K562 (cell line): ENCODE data around the gene ANKRD65. TPM values are rescaled to one million over a fixed set of nuclear protein-coding genes. Genes with fewer than 3 reads are reported as not detected.
A peak's percentile ranks its signal among the peaks of the same experiment; 100 is the strongest.

Experiments
- ATAC-seq: fragments of 200-7000 bp; cut with Tn5 transposase; 3 replicates; pipeline ENCODE4 v1.9.1; 2020; ENCODE audit warnings: moderate library complexity
- BruUV-seq: library from RNA; stranded (reverse); fragments of 400-500 nt; replicated peaks from 2 replicates; lab custom pipeline; 2021; lab: Mats Ljungman, UMichigan
- CTCF ChIA-PET: fragments of 300-600 bp; formaldehyde crosslinking; extraction: SDS; loops from one replicate; lab custom pipeline; 2021; ENCODE audit warnings: low intra/inter-chr PET ratio; lab: Yijun Ruan, JAX
- POLR2A ChIA-PET: fragments of 300-600, 350-650 bp; sonication (Branson Sonifier 250); formaldehyde crosslinking; extraction: SDS; loops from one replicate; lab custom pipeline; 2021; ENCODE audit warnings: antibody characterized with exemption, inconsistent platforms; lab: Yijun Ruan, JAX
- DNase-seq, 4 experiments: peaks; one replicate each; pipeline versions ENCODE4 v3.0.0 to v3.0.0-alpha.2; 2011 to 2018; ENCODE audit warnings: low spot score in 3 of 4, mixed read lengths in 3 of 4; ENCODE audit errors: extremely low read depth in 1 of 4
- FAIRE-seq: peaks from 2 replicates; lab custom pipeline; 2011; peaks lifted over from hg19 to GRCh38; lab: Jason Lieb, UNC
- H2AFZ ChIP-seq: 2 replicates; pipeline ENCODE4 v1.6.0; 2011; ENCODE audit warnings: low read depth, low read length, control low read depth, inconsistent platforms
- H3K27ac ChIP-seq: fragments of 200-600 bp; 3 replicates; pipeline ENCODE4 v1.8.0; 2011; ENCODE audit warnings: low read depth, mild to moderate bottlenecking, control low read depth, inconsistent platforms, low read length, moderate library complexity, mixed read lengths; ENCODE audit errors: extremely low read depth
- H3K27me3 ChIP-seq, 2 experiments: fragments of 300-600 bp in 1 of 2; 2 replicates in 1 of 2; 3 replicates in 1 of 2; pipeline versions ENCODE4 v1.6.0 to v1.8.0; 2011; ENCODE audit warnings: inconsistent platforms in 2 of 2, low read length in 2 of 2, mild to moderate bottlenecking in 1 of 2, mixed read lengths in 1 of 2, moderate library complexity in 1 of 2; ENCODE audit not compliant: control insufficient read depth in 2 of 2, insufficient read depth in 2 of 2
- H3K36me3 ChIP-seq: fragments of 300-600 bp; 3 replicates; pipeline ENCODE4 v1.8.0; 2011; ENCODE audit warnings: mild to moderate bottlenecking, low read length, inconsistent platforms; ENCODE audit not compliant: control insufficient read depth, insufficient read depth
- H3K4me1 ChIP-seq, 2 experiments: fragments of 200-600 bp in 1 of 2; replicated peaks in 1 of 2; 2 replicates in 1 of 2; 3 replicates in 1 of 2; pipeline versions ENCODE4 v1.5.1 to v1.8.0; 2011; ENCODE audit warnings: inconsistent platforms in 2 of 2, low read length in 2 of 2, mild to moderate bottlenecking in 1 of 2, mixed read lengths in 1 of 2, moderate library complexity in 1 of 2; ENCODE audit not compliant: control insufficient read depth in 2 of 2, insufficient read depth in 2 of 2
- H3K4me2 ChIP-seq: 2 replicates; pipeline ENCODE4 v1.6.1; 2011; ENCODE audit warnings: low read length, control low read depth, inconsistent platforms, mixed read lengths; ENCODE audit not compliant: insufficient read depth
- H3K4me3 ChIP-seq: fragments of 200-600 bp; sonication (generic), shearing (Covaris generic); 2 replicates; pipeline ENCODE4 v1.5.1; 2016; ENCODE audit warnings: control low read depth, inconsistent platforms
- H3K79me2 ChIP-seq: fragments of 200-600 bp; 3 replicates; pipeline ENCODE4 v1.8.0; 2011; ENCODE audit warnings: low read length, inconsistent platforms; ENCODE audit not compliant: control insufficient read depth, insufficient read depth
- H3K9ac ChIP-seq, 2 experiments: 2 replicates each; pipeline versions ENCODE4 v1.6.0 to v1.6.1; 2011; ENCODE audit warnings: low read depth in 2 of 2, low read length in 2 of 2, control low read depth in 1 of 2, inconsistent platforms in 1 of 2, mild to moderate bottlenecking in 1 of 2, mixed read lengths in 1 of 2; ENCODE audit not compliant: insufficient read depth in 1 of 2
- H3K9me1 ChIP-seq: one replicate; pipeline ENCODE4 v1.6.0; 2011; ENCODE audit warnings: inconsistent platforms, mild to moderate bottlenecking, low read length, moderate library complexity; ENCODE audit not compliant: control insufficient read depth, insufficient read depth
- H3K9me3 ChIP-seq: replicated peaks from 2 replicates; pipeline ENCODE4 v1.5.1; 2011; ENCODE audit warnings: low read depth, low read length, inconsistent platforms; ENCODE audit not compliant: control insufficient read depth, insufficient read depth
- H4K20me1 ChIP-seq: replicated peaks from 2 replicates; pipeline ENCODE4 v1.6.1; 2011; ENCODE audit warnings: low read length, inconsistent platforms, mixed read lengths; ENCODE audit not compliant: control insufficient read depth, insufficient read depth
- ATF1 ChIP-seq, 2 experiments: fragments of 450-650 bp in 1 of 2; IDR thresholded peaks; 2 replicates each; pipeline ENCODE4 v1.6.1; 2016; ENCODE audit warnings: missing compliant biosample characterization in 1 of 2, missing genetic modification characterization in 1 of 2
- CHD2 ChIP-seq: IDR thresholded peaks from 2 replicates; pipeline ENCODE4 v1.6.1; 2011; ENCODE audit warnings: low read depth, low read length
- CTBP1 ChIP-seq: fragments of 450-650 bp; IDR thresholded peaks from 2 replicates; pipeline ENCODE4 v1.6.1; 2016; ENCODE audit warnings: borderline replicate concordance
- CXXC5 ChIP-seq: fragments of 250-450 bp; sonication (Bioruptor Pico); IDR thresholded peaks from 2 replicates; pipeline ENCODE4 v1.8.0; 2022; ENCODE audit warnings: inconsistent platforms, mild to moderate bottlenecking, moderate library complexity
- GATAD2B ChIP-seq: fragments of 450-650 bp; IDR thresholded peaks from 2 replicates; pipeline ENCODE4 v1.6.1; 2017; ENCODE audit warnings: mild to moderate bottlenecking, borderline replicate concordance
- HDAC1 ChIP-seq, 2 experiments: fragments of 450-650 bp; IDR thresholded peaks; 2 replicates each; pipeline ENCODE4 v1.6.1; 2016 to 2017; ENCODE audit warnings: inconsistent platforms in 1 of 2, mild to moderate bottlenecking in 1 of 2, moderate library complexity in 1 of 2
- PHF21A ChIP-seq: fragments of 450-650 bp; IDR thresholded peaks from 2 replicates; pipeline ENCODE4 v1.6.1; 2017; ENCODE audit warnings: low read depth, borderline replicate concordance
- PHF8 ChIP-seq: fragments of 200-600 bp; sonication (generic); IDR thresholded peaks from 2 replicates; pipeline ENCODE4 v1.6.1; 2012; ENCODE audit warnings: mixed run types, mild to moderate bottlenecking, inconsistent platforms, low read length, moderate library complexity, borderline replicate concordance
- POLR2G ChIP-seq: fragments of 200-400 bp; formaldehyde crosslinking; IDR thresholded peaks from 2 replicates; pipeline ENCODE4 v1.6.1; 2017; ENCODE audit warnings: low read depth, mild to moderate bottlenecking, antibody characterized with exemption, low read length, moderate library complexity
- RB1 ChIP-seq: fragments of 450-650 bp; IDR thresholded peaks from 2 replicates; pipeline ENCODE4 v1.6.1; 2017; ENCODE audit warnings: low read depth, mild to moderate bottlenecking
- ZBTB7A ChIP-seq: IDR thresholded peaks from 2 replicates; pipeline ENCODE4 v1.6.1; 2011; ENCODE audit warnings: low read depth, mild to moderate bottlenecking, low read length, moderate library complexity, borderline replicate concordance; ENCODE audit not compliant: control insufficient read depth
- WGBS: fragments of 100-300 bp; shearing (Covaris generic); methylation state at CpG from one replicate; pipeline ENCODE4 v1.1.6; 2016; ENCODE audit warnings: low coverage, mixed read lengths; ENCODE audit not compliant: insufficient coverage; ENCODE audit errors: missing lambda C conversion rate; 5-methylcytosine and 5-hydroxymethylcytosine counted together
- in situ Hi-C: fragments of 300-500 bp; cut with MboI; formaldehyde crosslinking; loops from 4 replicates; pipeline ENCODE4 v1.15.0; 2018; ENCODE audit warnings: inconsistent platforms, mixed read lengths
- intact Hi-C: fragments of 100-400 bp; cut with micrococcal nuclease; formaldehyde crosslinking; loops from 2 replicates; pipeline ENCODE4 v1.14.2; 2022
- polyA plus RNA-seq, 8 experiments: library from polyadenylated mRNA; depleted of rRNA in 4 of 8; stranded (reverse) in 5 of 8; unstranded in 3 of 8; fragments of >200 nt; fragmentation: Nextera tagmentation in 2 of 8; fragmentation: Illumina TruSeq in 1 of 8; extraction: Ambion mirVana in 2 of 8; extraction: Trizol in 1 of 8; gene quantifications; 2 replicates each; pipeline versions ENCODE4 v1.2.1 to v1.2.3, GENCODE V29; 2011 to 2014; ENCODE audit warnings: inconsistent platforms in 1 of 8, missing spikeins in 1 of 8
- total RNA-seq, 7 experiments: library from RNA; depleted of rRNA in 6 of 7; stranded (reverse); fragments of >200 nt in 6 of 7; fragmentation: Illumina TruSeq in 2 of 7; extraction: Trizol in 2 of 7; gene quantifications; 2 replicates each; pipeline versions ENCODE4 v1.2.1 to v1.2.3, GENCODE V29; 2011 to 2021; ENCODE audit warnings: low replicate concordance in 1 of 7
- TF ChIP-seq, protein P1 (sequence below), 2 experiments: IDR thresholded peaks; 2 replicates each; pipeline ENCODE4 v1.6.1; 2012; ENCODE audit warnings: improper control_type of control experiment in 2 of 2, low read depth in 2 of 2, low read length in 2 of 2, borderline replicate concordance in 1 of 2
- TF ChIP-seq, protein P2 (sequence below): IDR thresholded peaks from 2 replicates; pipeline ENCODE4 v1.6.1; 2011; ENCODE audit not compliant: insufficient read length; ENCODE audit errors: extremely low read depth
- TF ChIP-seq, protein P3 (sequence below), 2 experiments: IDR thresholded peaks; 2 replicates each; pipeline ENCODE4 v1.6.1; 2011; ENCODE audit warnings: borderline replicate concordance in 1 of 2, control low read depth in 1 of 2, low read depth in 1 of 2, low read length in 1 of 2, mild to moderate bottlenecking in 1 of 2, mixed read lengths in 1 of 2, moderate library complexity in 1 of 2; ENCODE audit not compliant: insufficient read depth in 1 of 2, insufficient read length in 1 of 2, poor library complexity in 1 of 2, severe bottlenecking in 1 of 2; ENCODE audit errors: extremely low read depth in 1 of 2
- TF ChIP-seq, protein P4 (sequence below): sonication (generic); formaldehyde crosslinking; IDR thresholded peaks from 2 replicates; pipeline ENCODE4 v1.8.0; 2022; ENCODE audit warnings: mild to moderate bottlenecking, missing genetic modification reagents

ANKRD65 gene
- total and polyA plus RNA-seq, 9 of the 15 experiments (the other 6 are each of a cell fraction or from before 2014, with no cell fraction given): not detected

DNA sequence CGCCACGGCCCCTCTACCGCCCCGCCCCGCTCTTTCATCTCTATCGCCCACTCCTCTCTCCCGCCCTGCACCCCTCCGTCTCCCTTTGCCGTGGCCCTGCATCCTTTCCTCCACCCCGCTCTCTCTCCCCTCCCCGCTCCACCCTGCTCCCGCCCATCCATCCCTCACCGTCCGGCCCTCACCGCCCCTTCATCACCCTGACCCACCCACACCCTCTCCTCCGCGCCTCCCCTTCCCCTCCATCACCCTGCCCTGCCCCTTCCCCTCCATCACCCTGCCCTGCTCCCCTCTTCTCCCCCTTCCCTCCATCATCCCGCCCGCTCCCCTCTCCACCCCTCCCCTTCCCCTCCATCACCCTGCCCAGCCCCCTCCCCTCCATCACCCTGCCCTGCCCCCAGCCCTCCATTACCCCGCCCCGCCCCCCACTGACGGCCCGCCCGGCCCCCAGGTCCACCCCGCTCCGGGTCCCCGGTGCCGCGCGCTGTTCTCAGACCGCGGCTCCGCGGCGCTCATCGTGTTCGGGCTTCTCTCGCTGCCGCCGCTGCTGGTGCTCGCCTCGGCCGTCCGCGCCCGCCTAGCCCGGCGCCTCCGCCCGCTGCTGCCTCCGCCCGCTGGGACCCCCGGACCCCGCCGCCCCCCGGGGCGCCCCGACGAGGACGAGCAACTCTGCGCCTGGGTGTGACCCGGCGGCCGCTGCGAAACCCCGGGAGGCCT lies 6.2 kb upstream of the ANKRD65 start:
- no TSS peak for BruUV-seq
- DNase-seq (peak; percentile 48 to 80 (median 74)), FAIRE-seq (no peak)
- TF ChIP-seq, protein P1, sequence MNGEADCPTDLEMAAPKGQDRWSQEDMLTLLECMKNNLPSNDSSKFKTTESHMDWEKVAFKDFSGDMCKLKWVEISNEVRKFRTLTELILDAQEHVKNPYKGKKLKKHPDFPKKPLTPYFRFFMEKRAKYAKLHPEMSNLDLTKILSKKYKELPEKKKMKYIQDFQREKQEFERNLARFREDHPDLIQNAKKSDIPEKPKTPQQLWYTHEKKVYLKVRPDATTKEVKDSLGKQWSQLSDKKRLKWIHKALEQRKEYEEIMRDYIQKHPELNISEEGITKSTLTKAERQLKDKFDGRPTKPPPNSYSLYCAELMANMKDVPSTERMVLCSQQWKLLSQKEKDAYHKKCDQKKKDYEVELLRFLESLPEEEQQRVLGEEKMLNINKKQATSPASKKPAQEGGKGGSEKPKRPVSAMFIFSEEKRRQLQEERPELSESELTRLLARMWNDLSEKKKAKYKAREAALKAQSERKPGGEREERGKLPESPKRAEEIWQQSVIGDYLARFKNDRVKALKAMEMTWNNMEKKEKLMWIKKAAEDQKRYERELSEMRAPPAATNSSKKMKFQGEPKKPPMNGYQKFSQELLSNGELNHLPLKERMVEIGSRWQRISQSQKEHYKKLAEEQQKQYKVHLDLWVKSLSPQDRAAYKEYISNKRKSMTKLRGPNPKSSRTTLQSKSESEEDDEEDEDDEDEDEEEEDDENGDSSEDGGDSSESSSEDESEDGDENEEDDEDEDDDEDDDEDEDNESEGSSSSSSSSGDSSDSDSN (IDR thresholded peaks at IDR 0.05; ENCODE audit: borderline replicate concordance in 1 of 2, low read depth in 2 of 2, low read length in 2 of 2): peak; percentile 37 to 65; a peak in 1 of 4 replicates
- TF ChIP-seq ZBTB7A: peak; percentile 86
- TF ChIP-seq PHF8: peak; percentile 17; the same call in 1 of the 2 replicates
- TF ChIP-seq RB1: peak; percentile 31; the same call in 1 of the 2 replicates
- TF ChIP-seq, protein P2, sequence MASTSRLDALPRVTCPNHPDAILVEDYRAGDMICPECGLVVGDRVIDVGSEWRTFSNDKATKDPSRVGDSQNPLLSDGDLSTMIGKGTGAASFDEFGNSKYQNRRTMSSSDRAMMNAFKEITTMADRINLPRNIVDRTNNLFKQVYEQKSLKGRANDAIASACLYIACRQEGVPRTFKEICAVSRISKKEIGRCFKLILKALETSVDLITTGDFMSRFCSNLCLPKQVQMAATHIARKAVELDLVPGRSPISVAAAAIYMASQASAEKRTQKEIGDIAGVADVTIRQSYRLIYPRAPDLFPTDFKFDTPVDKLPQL: no peak
- TF ChIP-seq GATAD2B: peak; percentile 27; the same call in 1 of the 2 replicates
- peak; percentile 12; the same call in 1 of the 2 replicates for TF ChIP-seq POLR2G
- TF ChIP-seq, protein P3, sequence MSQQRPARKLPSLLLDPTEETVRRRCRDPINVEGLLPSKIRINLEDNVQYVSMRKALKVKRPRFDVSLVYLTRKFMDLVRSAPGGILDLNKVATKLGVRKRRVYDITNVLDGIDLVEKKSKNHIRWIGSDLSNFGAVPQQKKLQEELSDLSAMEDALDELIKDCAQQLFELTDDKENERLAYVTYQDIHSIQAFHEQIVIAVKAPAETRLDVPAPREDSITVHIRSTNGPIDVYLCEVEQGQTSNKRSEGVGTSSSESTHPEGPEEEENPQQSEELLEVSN (IDR thresholded peaks at IDR 0.05; ENCODE audit: borderline replicate concordance in 1 of 2, extremely low read depth in 1 of 2, insufficient read depth in 1 of 2, insufficient read length in 1 of 2, low read depth in 1 of 2, low read length in 1 of 2, poor library complexity in 1 of 2, severe bottlenecking in 1 of 2): peak in 1 of 2 experiments; percentile 56
- TF ChIP-seq CXXC5: 0 out of 2 replicates have a peak, but pooled peaks have one; percentile 10
- no peak for TF ChIP-seq CTBP1
- TF ChIP-seq, protein P4, sequence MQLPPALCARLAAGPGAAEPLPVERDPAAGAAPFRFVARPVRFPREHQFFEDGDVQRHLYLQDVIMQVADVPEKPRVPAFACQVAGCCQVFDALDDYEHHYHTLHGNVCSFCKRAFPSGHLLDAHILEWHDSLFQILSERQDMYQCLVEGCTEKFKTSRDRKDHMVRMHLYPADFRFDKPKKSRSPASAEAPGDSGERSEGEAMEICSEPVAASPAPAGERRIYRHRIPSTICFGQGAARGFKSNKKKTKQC (CRISPR knock-in tag): no peak
- TF ChIP-seq CHD2: peak; percentile 35; the same call in 1 of the 2 replicates
- no peak for TF ChIP-seq ATF1 (CRISPR knock-in tag; IDR thresholded peaks at IDR 0.05)
- no peak for TF ChIP-seq ATF1 (tag; IDR thresholded peaks at IDR 0.05)
- peak in 1 of 2 experiments; percentile 57; a peak in 1 of 4 replicates for TF ChIP-seq HDAC1 (IDR thresholded peaks at IDR 0.05)
- 0 out of 2 replicates have a peak, but pooled peaks have one; percentile 21 for TF ChIP-seq PHF21A

More for the DNA sequence above, 6.2 kb upstream of the ANKRD65 start:
- Histone ChIP-seq H4K20me1 (no peaks in the 10 kb centered on the region), H3K79me2 (no peaks in the 10 kb centered on the region), H3K4me1 (peaks cover 17 to 61% of the 10 kb centered on the region in 2 experiments), H3K9me1 (no peaks in the 10 kb centered on the region), H3K36me3 (no peaks in the 10 kb centered on the region), H3K27me3 (no peaks in the 10 kb centered on the region), H3K4me2 (peak overlapping the region; percentile 45; the same call in 1 of the 2 replicates), H3K9me3 (no peaks in the 10 kb centered on the region), H2AFZ (0 out of 2 replicates have a peak overlapping the region, but pooled peaks have one; percentile 4), H3K4me3 (peak overlapping the region; percentile 51), H3K9ac (peak overlapping the region in 1 of 2 experiments; percentile 75; a peak in 2 of 4 replicates), H3K27ac (no peak overlapping the region)
- in situ Hi-C loops (no loop called here), intact Hi-C loops (no loop called here)
- ChIA-PET CTCF (no interaction called here), POLR2A (interaction anchor here (0.6 kb wide), 1 partner anchor 19 kb away, joined by 3 read pairs; no protein-coding TSS in a partner anchor)
- no peak; the same call in 2 of the 3 replicates for ATAC-seq
- WGBS: 0% methylated on average over 11 of the region's 66 CpGs
